WTC11 (cell line): Measurements from ENCODE around the gene LRRK2. TPM values are rescaled to one million over a fixed set of nuclear protein-coding genes. Genes with fewer than 3 reads are reported as not detected.

Source experiments
- ATAC-seq: fragments of 200-7000 bp; cut with Tn5 transposase; 2 replicates; pipeline ENCODE4 v1.10.0; 2021; ENCODE audit warnings: mild to moderate bottlenecking, moderate library complexity
- CTCF ChIA-PET: fragments of 300-600 bp; sonication (Branson Sonifier 250); formaldehyde crosslinking; loops from one replicate; lab custom pipeline; 2021; ENCODE audit warnings: antibody characterized with exemption; lab: Charles Lee
- POLR2A ChIA-PET: fragments of 350-600 bp; sonication (Branson Sonifier 250); formaldehyde crosslinking; loops from one replicate; lab custom pipeline; 2021; ENCODE audit warnings: antibody characterized with exemption; lab: Charles Lee
- DNase-seq: peaks from one replicate; pipeline ENCODE4 v3.0.0; 2021; ENCODE audit warnings: low spot score
- H3K27ac Mint-ChIP-seq: 2 replicates; pipeline ENCODE4 v1.8.0; 2021; ENCODE audit warnings: mixed read lengths
- H3K27me3 Mint-ChIP-seq: 2 replicates; pipeline ENCODE4 v1.8.0; 2021; ENCODE audit warnings: low read depth, mild to moderate bottlenecking, moderate library complexity, mixed read lengths
- H3K36me3 Mint-ChIP-seq: 2 replicates; pipeline ENCODE4 v1.8.0; 2021; ENCODE audit warnings: mixed read lengths
- H3K4me1 Mint-ChIP-seq: 2 replicates; pipeline ENCODE4 v1.8.0; 2022; ENCODE audit warnings: mixed read lengths
- H3K4me3 Mint-ChIP-seq: 2 replicates; pipeline ENCODE4 v1.8.0; 2021; ENCODE audit warnings: mild to moderate bottlenecking, moderate library complexity, mixed read lengths
- H3K9me3 Mint-ChIP-seq: 2 replicates; pipeline ENCODE4 v1.8.0; 2021; ENCODE audit warnings: mixed read lengths
- CREM ChIP-seq: sonication (generic); formaldehyde crosslinking; IDR thresholded peaks from 2 replicates; pipeline ENCODE4 v1.8.1; 2022; ENCODE audit warnings: mild to moderate bottlenecking, missing genetic modification reagents, moderate library complexity
- FOXJ3 ChIP-seq: sonication (generic); formaldehyde crosslinking; IDR thresholded peaks from 2 replicates; pipeline ENCODE4 v1.9.0; 2021; ENCODE audit warnings: missing genetic modification reagents, mild to moderate bottlenecking, borderline replicate concordance
- GABPB1 ChIP-seq: sonication (generic); formaldehyde crosslinking; IDR thresholded peaks from 2 replicates; pipeline ENCODE4 v1.8.1; 2023; ENCODE audit warnings: mild to moderate bottlenecking, missing genetic modification reagents
- HMGA2 ChIP-seq: fragments of 250-450 bp; sonication (Bioruptor Pico); IDR thresholded peaks from 2 replicates; pipeline ENCODE4 v1.4.0; 2021; ENCODE audit warnings: mild to moderate bottlenecking, moderate library complexity
- SMAD3 ChIP-seq: sonication (generic); formaldehyde crosslinking; IDR thresholded peaks from 2 replicates; pipeline ENCODE4 v1.8.0; 2022; ENCODE audit warnings: missing genetic modification reagents, mild to moderate bottlenecking, borderline replicate concordance
- SOX15 ChIP-seq: fragments of 250-450 bp; sonication (Bioruptor Pico); IDR thresholded peaks from 2 replicates; pipeline ENCODE4 v1.9.0; 2021; ENCODE audit warnings: mild to moderate bottlenecking
- ZNF396 ChIP-seq: fragments of 250-450 bp; sonication (Bioruptor Pico); IDR thresholded peaks from 2 replicates; pipeline ENCODE4 v1.8.0; 2021; ENCODE audit warnings: mild to moderate bottlenecking, moderate library complexity, borderline replicate concordance
- ZNF423 ChIP-seq: fragments of 250-450 bp; sonication (Bioruptor Pico); IDR thresholded peaks from 2 replicates; pipeline ENCODE4 v2.1.2; 2022; ENCODE audit warnings: mild to moderate bottlenecking, moderate library complexity
- total RNA-seq: library from RNA; stranded (reverse); gene quantifications from 3 replicates; pipeline ENCODE4 v1.2.3, GENCODE V29; 2021
- TF ChIP-seq, protein P1 (sequence below): sonication (generic); formaldehyde crosslinking; IDR thresholded peaks from 2 replicates; pipeline ENCODE4 v1.8.1; 2022; ENCODE audit warnings: missing genetic modification reagents, borderline replicate concordance
- TF ChIP-seq, protein P2 (sequence below): sonication (generic); formaldehyde crosslinking; conservative IDR thresholded peaks from 2 replicates; pipeline ENCODE4 v1.8.1; 2022; ENCODE audit warnings: mild to moderate bottlenecking, missing genetic modification reagents
- TF ChIP-seq, protein P3 (sequence below): sonication (generic); formaldehyde crosslinking; IDR thresholded peaks from 2 replicates; pipeline ENCODE4 v1.8.0; 2023; ENCODE audit warnings: missing genetic modification reagents, mild to moderate bottlenecking, borderline replicate concordance
- TF ChIP-seq, protein P4 (sequence below): sonication (generic); formaldehyde crosslinking; IDR thresholded peaks from 2 replicates; pipeline ENCODE4 v1.8.1; 2022; ENCODE audit warnings: low read depth, missing genetic modification reagents, borderline replicate concordance
- TF ChIP-seq, protein P5 (sequence below): fragments of 250-450 bp; sonication (Bioruptor Pico); IDR thresholded peaks from 2 replicates; pipeline ENCODE4 v1.8.0; 2021; ENCODE audit warnings: mild to moderate bottlenecking
- TF ChIP-seq, protein P6 (sequence below): sonication (generic); formaldehyde crosslinking; IDR thresholded peaks from 2 replicates; pipeline ENCODE4 v1.8.0; 2022; ENCODE audit warnings: mild to moderate bottlenecking, missing genetic modification reagents
- TF ChIP-seq, protein P7 (sequence below): sonication (generic); formaldehyde crosslinking; IDR thresholded peaks from 2 replicates; pipeline ENCODE4 v1.8.1; 2022; ENCODE audit warnings: mild to moderate bottlenecking, moderate library complexity, missing genetic modification reagents
- TF ChIP-seq, protein P8 (sequence below): fragments of 250-450 bp; sonication (Bioruptor Pico); IDR thresholded peaks from 2 replicates; pipeline ENCODE4 v2.1.2; 2022; ENCODE audit warnings: mild to moderate bottlenecking, moderate library complexity

The LRRK2 gene
- total RNA-seq, 1 experiment from 2014 or later: 0.46 TPM

DNA sequence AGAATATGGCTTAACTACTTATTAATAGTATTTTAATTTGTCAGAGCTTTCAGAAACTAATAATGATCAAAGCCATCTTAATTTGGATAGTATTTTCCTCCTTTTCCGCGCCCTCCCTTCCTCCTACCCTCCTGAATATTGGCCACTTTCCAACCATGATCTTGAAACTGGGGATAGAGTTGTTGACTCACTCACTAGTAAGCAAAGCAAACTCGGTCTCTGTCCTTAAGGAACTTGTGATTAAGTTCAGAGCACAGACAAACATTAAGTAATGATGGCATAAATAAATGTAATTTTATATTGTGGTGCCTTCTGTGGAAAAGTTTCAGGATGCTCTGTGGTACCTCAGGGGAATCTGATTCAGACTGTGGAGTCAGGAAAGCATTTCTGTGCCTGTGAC is 75.7 kb downstream of the LRRK2 start:
- Mint-ChIP-seq H3K4me1 (no peaks in the 10 kb centered on the region), H3K27ac (no peak overlapping the region), H3K9me3 (no peaks in the 10 kb centered on the region), H3K36me3 (no peaks in the 10 kb centered on the region)
- CTCF ChIA-PET: no interaction called here
- DNase-seq: no peak
- TF ChIP-seq FOXJ3 (CRISPR knock-in tag) (no peak), SMAD3 (CRISPR knock-in tag) (no peak), CREM (no peak), ZNF423 (CRISPR knock-in tag) (no peak)
- TF ChIP-seq, protein P1, sequence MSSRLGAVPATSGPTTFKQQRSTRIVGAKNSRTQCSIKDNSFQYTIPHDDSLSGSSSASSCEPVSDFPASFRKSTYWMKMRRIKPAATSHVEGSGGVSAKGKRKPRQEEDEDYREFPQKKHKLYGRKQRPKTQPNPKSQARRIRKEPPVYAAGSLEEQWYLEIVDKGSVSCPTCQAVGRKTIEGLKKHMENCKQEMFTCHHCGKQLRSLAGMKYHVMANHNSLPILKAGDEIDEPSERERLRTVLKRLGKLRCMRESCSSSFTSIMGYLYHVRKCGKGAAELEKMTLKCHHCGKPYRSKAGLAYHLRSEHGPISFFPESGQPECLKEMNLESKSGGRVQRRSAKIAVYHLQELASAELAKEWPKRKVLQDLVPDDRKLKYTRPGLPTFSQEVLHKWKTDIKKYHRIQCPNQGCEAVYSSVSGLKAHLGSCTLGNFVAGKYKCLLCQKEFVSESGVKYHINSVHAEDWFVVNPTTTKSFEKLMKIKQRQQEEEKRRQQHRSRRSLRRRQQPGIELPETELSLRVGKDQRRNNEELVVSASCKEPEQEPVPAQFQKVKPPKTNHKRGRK: no peak
- TF ChIP-seq, protein P2, sequence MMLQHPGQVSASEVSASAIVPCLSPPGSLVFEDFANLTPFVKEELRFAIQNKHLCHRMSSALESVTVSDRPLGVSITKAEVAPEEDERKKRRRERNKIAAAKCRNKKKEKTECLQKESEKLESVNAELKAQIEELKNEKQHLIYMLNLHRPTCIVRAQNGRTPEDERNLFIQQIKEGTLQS (CRISPR knock-in tag): no peak
- TF ChIP-seq, protein P3, sequence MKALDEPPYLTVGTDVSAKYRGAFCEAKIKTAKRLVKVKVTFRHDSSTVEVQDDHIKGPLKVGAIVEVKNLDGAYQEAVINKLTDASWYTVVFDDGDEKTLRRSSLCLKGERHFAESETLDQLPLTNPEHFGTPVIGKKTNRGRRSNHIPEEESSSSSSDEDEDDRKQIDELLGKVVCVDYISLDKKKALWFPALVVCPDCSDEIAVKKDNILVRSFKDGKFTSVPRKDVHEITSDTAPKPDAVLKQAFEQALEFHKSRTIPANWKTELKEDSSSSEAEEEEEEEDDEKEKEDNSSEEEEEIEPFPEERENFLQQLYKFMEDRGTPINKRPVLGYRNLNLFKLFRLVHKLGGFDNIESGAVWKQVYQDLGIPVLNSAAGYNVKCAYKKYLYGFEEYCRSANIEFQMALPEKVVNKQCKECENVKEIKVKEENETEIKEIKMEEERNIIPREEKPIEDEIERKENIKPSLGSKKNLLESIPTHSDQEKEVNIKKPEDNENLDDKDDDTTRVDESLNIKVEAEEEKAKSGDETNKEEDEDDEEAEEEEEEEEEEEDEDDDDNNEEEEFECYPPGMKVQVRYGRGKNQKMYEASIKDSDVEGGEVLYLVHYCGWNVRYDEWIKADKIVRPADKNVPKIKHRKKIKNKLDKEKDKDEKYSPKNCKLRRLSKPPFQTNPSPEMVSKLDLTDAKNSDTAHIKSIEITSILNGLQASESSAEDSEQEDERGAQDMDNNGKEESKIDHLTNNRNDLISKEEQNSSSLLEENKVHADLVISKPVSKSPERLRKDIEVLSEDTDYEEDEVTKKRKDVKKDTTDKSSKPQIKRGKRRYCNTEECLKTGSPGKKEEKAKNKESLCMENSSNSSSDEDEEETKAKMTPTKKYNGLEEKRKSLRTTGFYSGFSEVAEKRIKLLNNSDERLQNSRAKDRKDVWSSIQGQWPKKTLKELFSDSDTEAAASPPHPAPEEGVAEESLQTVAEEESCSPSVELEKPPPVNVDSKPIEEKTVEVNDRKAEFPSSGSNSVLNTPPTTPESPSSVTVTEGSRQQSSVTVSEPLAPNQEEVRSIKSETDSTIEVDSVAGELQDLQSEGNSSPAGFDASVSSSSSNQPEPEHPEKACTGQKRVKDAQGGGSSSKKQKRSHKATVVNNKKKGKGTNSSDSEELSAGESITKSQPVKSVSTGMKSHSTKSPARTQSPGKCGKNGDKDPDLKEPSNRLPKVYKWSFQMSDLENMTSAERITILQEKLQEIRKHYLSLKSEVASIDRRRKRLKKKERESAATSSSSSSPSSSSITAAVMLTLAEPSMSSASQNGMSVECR (CRISPR knock-in tag): no peak
- TF ChIP-seq, all 79 proteins: peak for 0
- POLR2A ChIA-PET: no interaction called here
- H3K4me3 Mint-ChIP-seq: no peak overlapping the region
- ATAC-seq: no peak
- H3K27me3 Mint-ChIP-seq: no peaks in the 10 kb centered on the region

DNA sequence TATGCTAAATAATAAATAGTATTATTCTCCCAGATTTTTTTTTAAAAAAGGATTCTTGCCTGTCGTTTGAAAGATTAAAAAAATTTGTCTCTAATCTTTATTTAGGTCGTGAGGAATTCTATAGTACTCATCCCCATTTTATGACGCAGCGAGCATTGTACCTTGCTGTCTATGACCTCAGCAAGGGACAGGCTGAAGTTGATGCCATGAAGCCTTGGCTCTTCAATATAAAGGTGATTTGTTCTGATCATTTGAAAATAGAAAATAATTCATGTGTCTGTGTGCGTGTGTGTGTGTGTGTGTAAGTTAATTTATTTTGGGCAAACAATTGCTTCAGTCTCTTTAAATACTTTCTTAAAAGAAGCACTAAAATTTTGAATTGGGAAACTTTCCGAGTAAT is 84.2 kb downstream of the LRRK2 start:
- H3K36me3 Mint-ChIP-seq: no peaks in the 10 kb centered on the region
- no peak for ATAC-seq
- no peaks in the 10 kb centered on the region for H3K9me3 Mint-ChIP-seq
- CTCF ChIA-PET: no interaction called here
- TF ChIP-seq, protein P4, sequence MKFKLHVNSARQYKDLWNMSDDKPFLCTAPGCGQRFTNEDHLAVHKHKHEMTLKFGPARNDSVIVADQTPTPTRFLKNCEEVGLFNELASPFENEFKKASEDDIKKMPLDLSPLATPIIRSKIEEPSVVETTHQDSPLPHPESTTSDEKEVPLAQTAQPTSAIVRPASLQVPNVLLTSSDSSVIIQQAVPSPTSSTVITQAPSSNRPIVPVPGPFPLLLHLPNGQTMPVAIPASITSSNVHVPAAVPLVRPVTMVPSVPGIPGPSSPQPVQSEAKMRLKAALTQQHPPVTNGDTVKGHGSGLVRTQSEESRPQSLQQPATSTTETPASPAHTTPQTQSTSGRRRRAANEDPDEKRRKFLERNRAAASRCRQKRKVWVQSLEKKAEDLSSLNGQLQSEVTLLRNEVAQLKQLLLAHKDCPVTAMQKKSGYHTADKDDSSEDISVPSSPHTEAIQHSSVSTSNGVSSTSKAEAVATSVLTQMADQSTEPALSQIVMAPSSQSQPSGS (CRISPR knock-in tag): no peak
- TF ChIP-seq, protein P5, sequence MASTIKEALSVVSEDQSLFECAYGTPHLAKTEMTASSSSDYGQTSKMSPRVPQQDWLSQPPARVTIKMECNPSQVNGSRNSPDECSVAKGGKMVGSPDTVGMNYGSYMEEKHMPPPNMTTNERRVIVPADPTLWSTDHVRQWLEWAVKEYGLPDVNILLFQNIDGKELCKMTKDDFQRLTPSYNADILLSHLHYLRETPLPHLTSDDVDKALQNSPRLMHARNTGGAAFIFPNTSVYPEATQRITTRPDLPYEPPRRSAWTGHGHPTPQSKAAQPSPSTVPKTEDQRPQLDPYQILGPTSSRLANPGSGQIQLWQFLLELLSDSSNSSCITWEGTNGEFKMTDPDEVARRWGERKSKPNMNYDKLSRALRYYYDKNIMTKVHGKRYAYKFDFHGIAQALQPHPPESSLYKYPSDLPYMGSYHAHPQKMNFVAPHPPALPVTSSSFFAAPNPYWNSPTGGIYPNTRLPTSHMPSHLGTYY (CRISPR knock-in tag): no peak
- TF ChIP-seq, all 79 proteins: peak for 0
- H3K27ac Mint-ChIP-seq: no peak overlapping the region
- no peaks in the 10 kb centered on the region for H3K4me1 Mint-ChIP-seq
- POLR2A ChIA-PET: no interaction called here
- H3K4me3 Mint-ChIP-seq: no peak overlapping the region
- H3K27me3 Mint-ChIP-seq: no peaks in the 10 kb centered on the region
- DNase-seq: no peak

DNA sequence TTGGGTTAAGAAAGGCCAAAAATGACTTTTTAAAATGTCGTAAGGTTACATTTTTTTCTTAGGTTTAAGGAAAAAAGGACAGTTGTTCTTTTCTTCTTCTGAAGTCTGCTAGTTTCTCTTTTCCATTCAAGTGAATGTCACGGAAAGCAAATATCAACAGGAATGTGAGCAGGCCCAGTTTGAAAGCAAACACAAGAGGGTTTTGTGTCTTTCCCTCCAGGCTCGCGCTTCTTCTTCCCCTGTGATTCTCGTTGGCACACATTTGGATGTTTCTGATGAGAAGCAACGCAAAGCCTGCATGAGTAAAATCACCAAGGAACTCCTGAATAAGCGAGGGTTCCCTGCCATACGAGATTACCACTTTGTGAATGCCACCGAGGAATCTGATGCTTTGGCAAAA is 85.4 kb downstream of the LRRK2 start:
- ATAC-seq (no peak), DNase-seq (no peak)
- Mint-ChIP-seq H3K36me3 (no peaks in the 10 kb centered on the region), H3K4me3 (no peak overlapping the region), H3K27me3 (no peaks in the 10 kb centered on the region), H3K4me1 (no peaks in the 10 kb centered on the region), H3K27ac (peak overlapping the region; percentile 40; the same call in 1 of the 2 replicates), H3K9me3 (no peaks in the 10 kb centered on the region)
- POLR2A ChIA-PET: no interaction called here
- CTCF ChIA-PET: no interaction called here
- TF ChIP-seq HMGA2 (CRISPR knock-in tag): no peak
- TF ChIP-seq, protein P2 (CRISPR knock-in tag): no peak
- TF ChIP-seq, protein P4 (CRISPR knock-in tag): no peak
- no peak for TF ChIP-seq SOX15
- TF ChIP-seq ZNF396 (CRISPR knock-in tag): no peak
- TF ChIP-seq, protein P6, sequence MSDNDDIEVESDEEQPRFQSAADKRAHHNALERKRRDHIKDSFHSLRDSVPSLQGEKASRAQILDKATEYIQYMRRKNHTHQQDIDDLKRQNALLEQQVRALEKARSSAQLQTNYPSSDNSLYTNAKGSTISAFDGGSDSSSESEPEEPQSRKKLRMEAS (CRISPR knock-in tag): no peak
- TF ChIP-seq, protein P7, sequence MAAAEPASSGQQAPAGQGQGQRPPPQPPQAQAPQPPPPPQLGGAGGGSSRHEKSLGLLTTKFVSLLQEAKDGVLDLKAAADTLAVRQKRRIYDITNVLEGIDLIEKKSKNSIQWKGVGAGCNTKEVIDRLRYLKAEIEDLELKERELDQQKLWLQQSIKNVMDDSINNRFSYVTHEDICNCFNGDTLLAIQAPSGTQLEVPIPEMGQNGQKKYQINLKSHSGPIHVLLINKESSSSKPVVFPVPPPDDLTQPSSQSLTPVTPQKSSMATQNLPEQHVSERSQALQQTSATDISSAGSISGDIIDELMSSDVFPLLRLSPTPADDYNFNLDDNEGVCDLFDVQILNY (CRISPR knock-in tag): no peak
- TF ChIP-seq, protein P8, sequence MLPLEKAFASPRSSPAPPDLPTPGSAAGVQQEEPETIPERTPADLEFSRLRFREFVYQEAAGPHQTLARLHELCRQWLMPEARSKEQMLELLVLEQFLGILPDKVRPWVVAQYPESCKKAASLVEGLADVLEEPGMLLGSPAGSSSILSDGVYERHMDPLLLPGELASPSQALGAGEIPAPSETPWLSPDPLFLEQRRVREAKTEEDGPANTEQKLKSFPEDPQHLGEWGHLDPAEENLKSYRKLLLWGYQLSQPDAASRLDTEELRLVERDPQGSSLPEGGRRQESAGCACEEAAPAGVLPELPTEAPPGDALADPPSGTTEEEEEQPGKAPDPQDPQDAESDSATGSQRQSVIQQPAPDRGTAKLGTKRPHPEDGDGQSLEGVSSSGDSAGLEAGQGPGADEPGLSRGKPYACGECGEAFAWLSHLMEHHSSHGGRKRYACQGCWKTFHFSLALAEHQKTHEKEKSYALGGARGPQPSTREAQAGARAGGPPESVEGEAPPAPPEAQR (CRISPR knock-in tag): no peak
- no peak for TF ChIP-seq GABPB1 (CRISPR knock-in tag)
